Measurements from ENCODE around the gene TLK2.

- TF ChIP-seq CTCF (IDR thresholded peaks at IDR 0.05) (no peak), USF2 (IDR thresholded peaks at IDR 0.05) (no peak), POLR2A (IDR thresholded peaks at IDR 0.05; ENCODE audit: low read length) (no peak), CEBPB (IDR thresholded peaks at IDR 0.05) (no peak), REST (IDR thresholded peaks at IDR 0.05) (no peak)
These were observed 169.8 kb downstream of the TLK2 start for GRCh38 chr17:62648251-62648955.
